ENCODE measurements around the gene TXNL1. TPM values are rescaled to one million over a fixed set of nuclear protein-coding genes. Genes with fewer than 3 reads are reported as not detected.

TXNL1 gene
- total RNA-seq, 1 experiment from 2014 or later = 72.8 TPM

DNA sequence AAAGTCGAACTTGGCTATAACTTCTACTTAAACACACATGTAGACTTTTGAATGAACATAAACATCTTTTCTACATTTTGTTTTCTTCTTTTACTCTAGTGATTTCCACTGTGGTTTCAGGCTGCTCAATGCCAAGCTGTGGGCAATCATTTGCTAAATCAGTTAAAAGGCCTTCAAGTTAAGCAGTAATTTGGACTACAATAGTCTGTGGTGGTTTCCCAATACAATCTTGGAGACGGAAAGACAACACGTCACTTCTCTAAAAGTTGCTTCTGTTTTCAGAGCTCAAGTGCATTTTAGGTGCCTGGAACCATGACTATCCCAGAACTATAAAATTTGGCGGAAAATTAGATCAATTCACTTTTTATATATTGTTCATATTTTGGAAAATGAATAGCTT, 69.4 kb downstream of the TXNL1 start (continued):
- no peak for TF ChIP-seq ARID4B (CRISPR knock-in tag; IDR thresholded peaks at IDR 0.05; ENCODE audit: borderline replicate concordance)
- TF ChIP-seq, protein P1, sequence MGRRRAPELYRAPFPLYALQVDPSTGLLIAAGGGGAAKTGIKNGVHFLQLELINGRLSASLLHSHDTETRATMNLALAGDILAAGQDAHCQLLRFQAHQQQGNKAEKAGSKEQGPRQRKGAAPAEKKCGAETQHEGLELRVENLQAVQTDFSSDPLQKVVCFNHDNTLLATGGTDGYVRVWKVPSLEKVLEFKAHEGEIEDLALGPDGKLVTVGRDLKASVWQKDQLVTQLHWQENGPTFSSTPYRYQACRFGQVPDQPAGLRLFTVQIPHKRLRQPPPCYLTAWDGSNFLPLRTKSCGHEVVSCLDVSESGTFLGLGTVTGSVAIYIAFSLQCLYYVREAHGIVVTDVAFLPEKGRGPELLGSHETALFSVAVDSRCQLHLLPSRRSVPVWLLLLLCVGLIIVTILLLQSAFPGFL (CRISPR knock-in tag; IDR thresholded peaks at IDR 0.05; ENCODE audit: borderline replicate concordance) = no peak

- H3K27me3 Mint-ChIP-seq (ENCODE audit: low read depth) = peaks cover 3% of the 10 kb centered on the region; the same call in 1 of the 2 replicates
- CTCF ChIA-PET = interaction anchor here (0.7 to 1.1 kb wide), 2 partner anchors 11 to 301 kb away, joined by 3 to 4 read pairs; no protein-coding TSS in a partner anchor
Observed at GRCh38 chr18:56565551-56566345, 72.6 kb downstream of the TXNL1 start.

DNA sequence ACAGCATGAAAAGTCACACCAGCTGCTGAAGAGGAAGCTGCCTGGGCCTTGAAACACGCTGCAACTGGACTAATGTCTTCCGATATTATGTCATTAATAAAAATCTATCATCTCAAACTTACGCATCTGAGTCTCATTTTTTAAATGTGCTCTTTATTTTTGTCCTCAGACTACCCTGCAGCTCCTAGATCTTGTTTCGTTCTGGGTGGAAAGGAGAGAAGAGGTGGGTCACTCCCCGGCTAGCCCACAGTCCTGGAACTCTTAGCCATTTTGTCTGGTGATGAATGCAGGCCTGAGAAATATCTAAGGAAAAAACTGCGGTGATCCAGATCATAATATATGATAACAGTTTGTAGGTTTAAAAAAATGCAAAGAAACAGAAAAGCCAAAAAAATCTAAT, 73.3 kb downstream of the TXNL1 start:
- no peak overlapping the region for H3K4me3 Mint-ChIP-seq
- H3K27ac Mint-ChIP-seq = no peak overlapping the region
- no peak for ATAC-seq
- peaks cover 4% of the 10 kb centered on the region; the same call in 1 of the 2 replicates for H3K9me3 Mint-ChIP-seq
- DNase-seq (ENCODE audit: low spot score) = no peak
- peaks cover 3% of the 10 kb centered on the region; the same call in 1 of the 2 replicates for H3K27me3 Mint-ChIP-seq (ENCODE audit: low read depth)
- H3K4me1 Mint-ChIP-seq = peaks cover 21% of the 10 kb centered on the region
- no peak for TF ChIP-seq ZNF121 (CRISPR knock-in tag; IDR thresholded peaks at IDR 0.05)
- TF ChIP-seq, protein P2, sequence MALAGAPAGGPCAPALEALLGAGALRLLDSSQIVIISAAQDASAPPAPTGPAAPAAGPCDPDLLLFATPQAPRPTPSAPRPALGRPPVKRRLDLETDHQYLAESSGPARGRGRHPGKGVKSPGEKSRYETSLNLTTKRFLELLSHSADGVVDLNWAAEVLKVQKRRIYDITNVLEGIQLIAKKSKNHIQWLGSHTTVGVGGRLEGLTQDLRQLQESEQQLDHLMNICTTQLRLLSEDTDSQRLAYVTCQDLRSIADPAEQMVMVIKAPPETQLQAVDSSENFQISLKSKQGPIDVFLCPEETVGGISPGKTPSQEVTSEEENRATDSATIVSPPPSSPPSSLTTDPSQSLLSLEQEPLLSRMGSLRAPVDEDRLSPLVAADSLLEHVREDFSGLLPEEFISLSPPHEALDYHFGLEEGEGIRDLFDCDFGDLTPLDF (CRISPR knock-in tag; IDR thresholded peaks at IDR 0.05) = no peak
- TF ChIP-seq RORB (CRISPR knock-in tag; IDR thresholded peaks at IDR 0.05) = no peak
- TF ChIP-seq, protein P3, sequence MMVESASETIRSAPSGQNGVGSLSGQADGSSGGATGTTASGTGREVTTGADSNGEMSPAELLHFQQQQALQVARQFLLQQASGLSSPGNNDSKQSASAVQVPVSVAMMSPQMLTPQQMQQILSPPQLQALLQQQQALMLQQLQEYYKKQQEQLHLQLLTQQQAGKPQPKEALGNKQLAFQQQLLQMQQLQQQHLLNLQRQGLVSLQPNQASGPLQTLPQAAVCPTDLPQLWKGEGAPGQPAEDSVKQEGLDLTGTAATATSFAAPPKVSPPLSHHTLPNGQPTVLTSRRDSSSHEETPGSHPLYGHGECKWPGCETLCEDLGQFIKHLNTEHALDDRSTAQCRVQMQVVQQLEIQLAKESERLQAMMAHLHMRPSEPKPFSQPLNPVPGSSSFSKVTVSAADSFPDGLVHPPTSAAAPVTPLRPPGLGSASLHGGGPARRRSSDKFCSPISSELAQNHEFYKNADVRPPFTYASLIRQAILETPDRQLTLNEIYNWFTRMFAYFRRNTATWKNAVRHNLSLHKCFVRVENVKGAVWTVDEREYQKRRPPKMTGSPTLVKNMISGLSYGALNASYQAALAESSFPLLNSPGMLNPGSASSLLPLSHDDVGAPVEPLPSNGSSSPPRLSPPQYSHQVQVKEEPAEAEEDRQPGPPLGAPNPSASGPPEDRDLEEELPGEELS (CRISPR knock-in tag; IDR thresholded peaks at IDR 0.05) = no peak
- TF ChIP-seq ZNF281 (CRISPR knock-in tag; IDR thresholded peaks at IDR 0.05) = no peak
- TF ChIP-seq SMAD3 (CRISPR knock-in tag; IDR thresholded peaks at IDR 0.05; ENCODE audit: borderline replicate concordance) = no peak
- no peak for TF ChIP-seq SOX15 (CRISPR knock-in tag; IDR thresholded peaks at IDR 0.05)
- no peak for TF ChIP-seq ATF6 (CRISPR knock-in tag; IDR thresholded peaks at IDR 0.05)
- no peaks in the 10 kb centered on the region for H3K36me3 Mint-ChIP-seq
- CTCF ChIA-PET = no interaction called here
- POLR2A ChIA-PET = no interaction called here

More at GRCh38 chr18:56565551-56566345, 72.6 kb downstream of the TXNL1 start:
- Mint-ChIP-seq H3K9me3 (peaks cover 4% of the 10 kb centered on the region; the same call in 1 of the 2 replicates), H3K27ac (no peak overlapping the region), H3K4me3 (no peak overlapping the region), H3K36me3 (no peaks in the 10 kb centered on the region), H3K4me1 (peaks cover 21% of the 10 kb centered on the region)
- DNase-seq (ENCODE audit: low spot score) = no peak
- POLR2A ChIA-PET = no interaction called here
- TF ChIP-seq MAX (CRISPR knock-in tag; IDR thresholded peaks at IDR 0.05) (no peak), ATF1 (CRISPR knock-in tag; IDR thresholded peaks at IDR 0.05) (no peak), NR3C1 (CRISPR knock-in tag; conservative IDR thresholded peaks at IDR 0.05; ENCODE audit: low read depth) (no peak)
- TF ChIP-seq, protein P4, sequence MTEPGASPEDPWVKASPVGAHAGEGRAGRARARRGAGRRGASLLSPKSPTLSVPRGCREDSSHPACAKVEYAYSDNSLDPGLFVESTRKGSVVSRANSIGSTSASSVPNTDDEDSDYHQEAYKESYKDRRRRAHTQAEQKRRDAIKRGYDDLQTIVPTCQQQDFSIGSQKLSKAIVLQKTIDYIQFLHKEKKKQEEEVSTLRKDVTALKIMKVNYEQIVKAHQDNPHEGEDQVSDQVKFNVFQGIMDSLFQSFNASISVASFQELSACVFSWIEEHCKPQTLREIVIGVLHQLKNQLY (CRISPR knock-in tag; IDR thresholded peaks at IDR 0.05) = no peak
- ATAC-seq = no peak

Measured in WTC11 (cell line).